Effector CD8-positive, alpha-beta T cell (primary cell): ENCODE measurements around the gene NCAPG.
"Not testable (repeated sequence)": the region's sequence is repeated elsewhere in the genome, so short reads cannot be mapped to it uniquely, and the experiment has no call there.

Experiments
- DNase-seq: peaks from one replicate; lab custom pipeline; 2025; lab: John Stamatoyannopoulos, UW

Gene NCAPG

DNA sequence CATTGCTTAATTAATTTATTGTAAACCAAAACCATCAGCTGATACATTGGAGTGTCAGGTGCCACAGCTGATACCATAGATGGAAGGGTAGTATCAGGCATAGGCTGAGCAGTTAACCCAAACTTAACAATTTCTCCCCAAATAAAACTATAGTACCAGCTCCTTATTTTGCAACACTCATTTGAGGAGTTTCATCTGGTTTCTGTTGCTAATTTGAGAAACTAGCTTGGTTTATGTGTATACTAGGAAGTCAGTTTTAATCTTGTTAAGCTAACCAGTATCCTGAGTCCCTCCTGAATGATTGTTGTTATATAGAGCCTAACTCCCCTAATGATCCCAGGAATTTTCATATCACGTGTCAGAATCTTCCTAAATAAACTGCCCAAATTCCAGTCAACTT lies 13.0 kb upstream of the NCAPG start:
- no peak for DNase-seq

DNA sequence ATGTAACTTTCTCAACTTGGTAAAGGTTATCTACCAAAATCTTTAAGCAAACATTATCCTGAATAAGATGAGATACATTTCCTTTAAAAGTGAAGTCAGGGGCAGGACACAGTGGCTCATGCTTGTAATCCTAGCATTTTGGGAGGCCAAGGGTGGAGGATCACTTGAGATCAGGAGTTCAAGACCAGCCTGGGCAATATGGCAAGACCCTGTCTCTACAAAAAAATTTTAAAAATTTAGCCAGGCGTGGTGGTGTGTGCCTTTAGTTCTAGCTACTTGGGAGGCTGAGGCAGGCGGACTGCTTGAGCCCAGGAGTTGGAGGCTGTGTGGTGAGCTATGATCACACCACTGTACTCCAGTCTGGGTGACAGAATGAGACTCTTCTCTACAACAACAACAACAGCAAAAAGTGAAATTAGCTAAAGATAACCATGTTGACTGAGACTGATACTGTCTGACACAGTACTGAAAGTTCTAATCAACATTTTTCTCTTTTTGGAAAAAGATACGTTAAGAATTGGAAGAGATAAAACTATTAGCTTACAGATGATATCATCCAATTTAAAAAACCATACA lies 5.1 kb upstream of the NCAPG start:
- no peak for DNase-seq

DNA sequence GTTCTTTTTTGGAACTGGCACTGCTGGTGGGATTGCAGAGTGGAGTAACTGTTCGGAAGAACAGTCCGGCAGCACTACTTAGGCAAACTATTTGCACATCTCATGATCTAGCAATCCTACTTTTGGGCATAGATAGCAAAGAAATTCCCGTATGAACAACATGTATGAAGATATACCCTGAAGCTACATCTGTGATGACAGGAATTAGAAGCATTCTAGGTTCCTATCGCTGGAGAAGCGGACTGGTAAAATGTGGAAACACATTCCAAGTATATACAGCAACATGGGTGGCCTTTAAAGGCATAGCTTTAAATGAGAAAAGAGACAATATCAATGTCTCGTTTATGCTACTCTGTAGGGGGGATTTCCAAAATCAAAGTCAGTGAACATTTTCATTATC lies 3.3 kb upstream of the NCAPG start:
- no peak for DNase-seq

DNA sequence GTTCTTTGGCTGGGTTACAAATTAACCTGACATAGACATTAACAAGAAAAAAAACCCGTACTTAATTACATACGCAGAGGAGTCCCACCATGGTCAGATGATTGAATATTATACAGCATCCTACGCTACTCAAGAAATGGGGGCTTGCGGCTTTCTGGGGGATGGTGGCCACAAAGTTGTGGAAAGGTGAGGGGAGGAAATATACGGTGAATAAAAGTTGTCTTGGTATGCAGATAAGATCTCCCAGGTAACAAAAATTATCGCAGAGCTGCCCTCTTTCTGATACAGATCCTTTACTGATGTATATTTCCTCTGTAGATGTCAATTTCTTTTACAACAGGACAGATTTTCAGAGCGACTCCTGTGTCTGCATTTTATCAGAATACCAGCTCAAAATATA lies 1.1 kb upstream of the NCAPG start:
- DNase-seq, result no peak

DNA sequence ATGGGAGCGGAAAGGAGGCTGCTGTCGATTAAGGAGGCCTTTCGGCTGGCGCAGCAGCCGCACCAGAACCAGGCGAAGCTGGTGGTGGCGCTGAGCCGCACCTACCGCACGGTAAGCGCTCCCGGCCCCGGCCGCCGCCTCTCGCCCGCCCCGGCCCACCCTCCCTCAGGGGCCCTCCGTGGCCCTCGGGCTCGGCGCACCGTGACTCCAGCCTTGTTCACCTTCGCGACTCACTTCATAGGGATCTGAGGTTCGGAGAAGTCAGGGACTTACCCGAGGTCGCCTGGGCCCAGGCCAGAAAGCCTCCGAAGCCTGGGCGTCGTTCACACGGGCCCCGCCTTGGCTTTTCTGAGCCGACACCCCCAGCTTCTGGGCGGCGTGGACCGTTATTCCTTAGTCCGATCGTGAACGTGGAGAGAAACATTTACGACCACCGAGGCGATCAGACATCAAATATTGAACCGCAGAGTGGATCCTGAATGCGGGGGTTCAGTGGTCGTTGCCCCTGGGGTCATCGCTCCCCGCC lies 362 bp downstream of the NCAPG start:
- DNase-seq, result no peak

DNA sequence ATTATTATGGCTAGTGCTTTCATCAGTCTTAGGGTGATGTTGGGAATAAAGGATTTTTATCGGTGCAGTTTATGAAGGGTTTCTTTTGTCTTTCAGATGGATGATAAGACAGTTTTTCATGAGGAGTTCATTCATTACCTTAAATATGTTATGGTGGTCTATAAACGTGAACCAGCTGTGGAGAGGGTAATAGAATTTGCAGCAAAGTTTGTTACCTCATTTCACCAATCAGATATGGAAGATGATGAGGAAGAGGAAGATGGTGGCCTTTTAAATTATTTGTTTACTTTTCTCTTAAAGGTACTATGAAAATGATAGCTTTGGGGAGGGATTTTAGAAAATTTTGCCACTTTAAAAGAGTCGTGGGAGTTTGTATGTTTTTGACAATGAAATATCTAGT lies 1.3 kb downstream of the NCAPG start:
- no peak for DNase-seq

DNA sequence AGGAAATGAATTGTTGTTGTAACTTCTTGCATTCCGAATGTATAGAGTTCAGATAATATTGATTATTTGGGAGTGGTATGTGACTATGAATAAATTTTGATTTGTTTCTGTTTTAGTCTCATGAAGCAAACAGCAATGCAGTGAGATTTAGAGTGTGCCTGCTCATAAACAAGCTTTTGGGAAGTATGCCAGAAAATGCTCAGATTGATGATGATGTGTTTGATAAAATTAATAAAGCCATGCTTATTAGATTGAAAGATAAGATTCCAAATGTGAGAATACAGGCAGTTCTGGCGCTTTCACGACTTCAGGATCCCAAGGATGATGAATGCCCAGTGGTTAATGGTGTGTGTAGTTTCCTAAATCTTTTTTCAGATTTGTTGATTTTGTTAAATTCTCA lies 2.0 kb downstream of the NCAPG start:
- DNase-seq, result no peak

DNA sequence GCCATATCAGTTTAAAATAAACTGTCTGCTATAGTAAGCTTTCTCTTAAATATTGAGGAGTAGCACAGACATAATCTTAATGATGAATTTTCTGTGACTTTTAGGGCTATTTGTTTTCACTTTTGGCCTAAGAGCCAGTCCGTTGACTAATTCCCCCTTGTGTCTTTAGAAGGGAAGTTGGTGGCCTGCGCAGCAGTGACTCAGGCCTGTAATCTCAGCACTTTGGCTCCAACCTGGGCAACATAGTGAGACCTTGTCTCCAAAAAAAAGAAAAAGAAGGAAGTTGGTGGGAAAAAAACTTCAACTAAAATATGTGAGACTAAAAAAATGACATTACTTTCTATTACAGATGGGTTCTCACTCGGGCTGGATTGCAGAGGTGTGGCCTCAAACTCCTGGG lies 3.4 kb downstream of the NCAPG start:
- no peak for DNase-seq

DNA sequence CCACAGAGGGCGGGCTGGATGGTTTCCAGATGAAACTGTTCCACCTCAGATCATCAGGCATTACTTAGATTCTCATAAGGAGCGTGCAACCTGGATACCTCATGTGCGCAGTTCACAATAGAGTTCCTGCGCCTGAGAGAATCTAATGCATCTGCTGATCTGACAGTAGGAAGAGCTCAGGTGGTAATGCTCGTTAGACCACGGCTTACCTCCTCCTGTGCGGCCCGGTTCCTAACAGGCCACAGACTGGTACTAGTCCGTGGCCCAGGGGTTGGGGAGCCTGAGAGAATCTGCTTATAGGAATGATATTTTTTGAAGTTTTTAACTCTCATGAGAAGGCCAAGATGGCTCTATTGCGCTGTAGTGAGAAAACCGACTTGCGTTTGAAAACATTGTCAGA lies 5.4 kb downstream of the NCAPG start:
- DNase-seq, result no peak

DNA sequence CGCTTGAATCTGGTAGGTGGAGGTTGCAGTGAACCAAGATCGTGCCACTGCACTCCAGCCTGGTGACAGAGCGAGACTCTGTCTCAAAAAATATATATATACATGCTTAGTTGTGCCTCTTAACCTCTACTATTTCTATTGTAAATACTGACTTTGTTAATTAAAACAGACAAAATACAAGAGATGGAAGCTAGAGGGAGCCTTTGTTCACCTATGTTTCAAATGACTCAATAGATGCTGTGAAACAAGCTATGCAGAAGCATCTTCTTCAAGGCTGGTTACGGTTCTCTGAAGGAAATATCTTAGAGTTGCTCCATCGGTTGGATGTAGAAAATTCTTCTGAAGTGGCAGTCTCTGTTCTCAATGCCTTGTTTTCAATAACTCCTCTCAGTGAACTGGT lies 6.2 kb downstream of the NCAPG start:
- DNase-seq, result no peak

DNA sequence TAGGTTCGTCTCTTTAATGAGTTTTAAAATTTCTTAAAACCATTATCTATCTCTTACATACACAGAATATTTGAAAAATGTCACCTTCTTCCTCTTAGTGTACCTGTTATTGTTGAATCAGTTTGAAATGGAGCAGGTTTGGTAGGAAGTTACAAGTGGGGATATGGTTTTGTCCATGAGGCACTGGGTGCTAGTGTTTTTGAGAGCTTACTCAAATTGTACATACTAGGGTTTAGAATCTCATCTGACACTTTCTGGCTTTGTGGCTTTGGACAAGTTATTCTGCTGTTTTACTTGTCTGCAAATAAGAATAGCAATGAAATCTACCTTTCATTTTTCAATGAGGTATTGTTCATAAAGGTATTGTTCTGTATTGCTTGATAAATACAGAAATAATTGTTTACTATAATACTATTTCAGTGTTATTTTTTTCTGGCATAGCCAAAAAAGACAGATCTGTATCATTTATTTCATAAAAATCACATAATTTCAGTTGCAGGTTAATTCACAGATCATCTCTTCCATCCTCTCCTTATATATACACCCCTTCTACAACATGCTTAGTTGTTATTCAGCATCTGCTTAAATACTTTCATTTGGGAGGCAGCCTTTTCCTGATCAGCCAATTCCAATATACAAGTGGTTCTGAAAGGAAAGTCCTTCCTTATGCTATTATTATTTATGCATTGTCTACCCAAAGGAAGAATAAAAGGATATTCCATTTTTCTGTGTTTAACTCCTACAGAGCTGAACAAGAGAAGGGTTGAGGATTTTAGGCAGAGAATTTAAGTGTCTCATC lies 13.3 kb downstream of the NCAPG start:
- DNase-seq, result no peak

DNA sequence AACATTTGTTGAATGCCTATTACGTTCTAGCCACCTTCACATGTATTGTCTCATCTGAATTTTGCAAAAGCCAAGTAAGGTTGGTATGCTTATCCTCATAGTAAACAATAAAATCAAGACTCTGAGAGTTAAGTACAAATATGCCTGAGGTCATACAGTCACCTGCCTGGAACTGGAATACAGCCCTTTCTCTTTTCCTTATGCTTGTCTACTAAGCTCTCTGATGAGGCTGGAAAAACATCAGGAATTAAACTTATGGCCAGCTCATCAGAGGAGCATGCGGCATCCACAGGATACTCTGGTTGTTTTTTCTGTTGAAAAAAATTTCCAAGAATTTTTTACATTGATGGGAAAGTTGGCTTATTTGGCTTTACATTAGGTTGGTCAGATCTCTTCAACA lies 35.5 kb downstream of the NCAPG start:
- DNase-seq, result no peak

DNA sequence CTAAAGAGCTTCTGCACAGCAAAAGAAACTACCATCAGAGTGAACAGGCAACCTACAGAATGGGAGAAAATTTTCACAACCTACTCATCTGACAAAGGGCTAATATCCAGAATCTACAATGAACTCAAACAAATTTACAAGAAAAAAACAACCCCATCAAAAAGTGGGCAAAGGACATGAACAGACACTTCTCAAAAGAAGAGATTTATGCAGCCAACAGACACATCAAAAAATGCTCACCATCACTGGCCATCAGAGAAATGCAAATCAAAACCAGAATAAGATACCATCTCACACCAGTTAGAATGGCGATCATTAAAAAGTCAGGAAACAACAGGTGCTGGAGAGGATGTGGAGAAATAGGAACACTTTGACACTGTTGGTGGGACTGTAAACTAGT lies 39.5 kb downstream of the NCAPG start:
- DNase-seq, result not testable (repeated sequence)

DNA sequence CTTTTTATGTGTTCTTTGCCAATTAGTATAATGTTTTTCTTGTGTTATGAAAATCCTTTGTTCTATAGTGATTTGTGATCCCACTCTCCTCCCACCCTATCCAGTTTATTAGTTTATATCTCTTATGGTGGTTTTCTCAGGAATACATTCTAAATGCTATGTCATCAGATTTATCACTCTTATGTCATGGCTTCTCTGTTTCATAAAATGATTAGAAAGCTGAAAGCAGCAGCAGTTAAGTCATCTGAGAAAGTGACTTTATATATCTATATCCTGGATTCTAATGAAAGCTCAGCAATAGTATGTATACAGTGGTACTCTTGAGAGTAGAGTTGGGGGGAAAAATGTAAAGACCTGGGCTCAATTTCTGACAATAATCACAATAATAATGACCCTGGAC lies 41.2 kb downstream of the NCAPG start:
- no peak for DNase-seq

DNA sequence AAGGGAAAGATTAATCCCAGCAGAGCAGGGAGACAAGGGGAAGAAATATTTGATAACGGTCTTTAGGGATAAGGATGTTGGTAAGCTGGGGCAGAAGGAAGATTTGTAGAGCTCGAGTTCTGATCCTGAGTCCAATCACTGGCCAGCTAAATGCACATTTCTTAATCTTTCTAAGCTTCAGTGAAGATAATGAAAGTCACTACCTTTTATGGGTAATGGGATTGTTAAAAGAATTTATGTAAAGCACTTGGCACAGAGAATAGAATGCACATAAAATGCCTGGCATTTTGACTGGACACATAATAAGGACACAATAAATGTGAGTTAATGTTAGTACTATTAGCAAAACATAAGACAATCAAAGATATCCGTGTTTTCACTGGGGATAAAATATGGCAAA lies 43.3 kb downstream of the NCAPG start:
- no peak for DNase-seq

DNA sequence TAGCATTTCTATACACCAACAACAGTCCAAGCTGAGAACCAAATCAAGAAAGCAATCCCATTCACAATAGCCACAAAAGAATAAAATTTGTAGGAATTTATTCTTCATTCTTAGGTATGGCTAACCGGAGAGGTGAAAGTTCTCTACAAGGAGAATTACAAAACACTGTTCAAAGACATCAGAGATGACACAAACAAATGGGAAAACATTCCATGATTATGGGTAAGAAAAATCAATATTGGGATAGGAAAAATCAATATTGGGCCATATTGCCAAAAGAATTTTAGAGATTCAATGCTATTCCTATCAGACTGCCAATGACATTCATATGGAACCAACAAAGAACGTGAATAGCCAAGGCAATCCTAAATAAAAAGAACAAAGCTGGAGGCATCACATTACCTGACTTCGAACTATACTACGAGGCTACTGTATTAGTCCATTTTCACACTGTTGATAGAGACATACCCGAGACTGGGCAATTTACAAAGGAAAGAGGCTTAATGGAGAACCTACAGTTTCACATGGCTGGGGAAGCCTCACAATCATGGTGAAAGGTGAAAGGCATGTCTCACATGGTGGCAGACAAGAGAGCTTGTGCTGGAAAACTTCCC lies 49.1 kb downstream of the NCAPG start:
- DNase-seq, result no peak

DNA sequence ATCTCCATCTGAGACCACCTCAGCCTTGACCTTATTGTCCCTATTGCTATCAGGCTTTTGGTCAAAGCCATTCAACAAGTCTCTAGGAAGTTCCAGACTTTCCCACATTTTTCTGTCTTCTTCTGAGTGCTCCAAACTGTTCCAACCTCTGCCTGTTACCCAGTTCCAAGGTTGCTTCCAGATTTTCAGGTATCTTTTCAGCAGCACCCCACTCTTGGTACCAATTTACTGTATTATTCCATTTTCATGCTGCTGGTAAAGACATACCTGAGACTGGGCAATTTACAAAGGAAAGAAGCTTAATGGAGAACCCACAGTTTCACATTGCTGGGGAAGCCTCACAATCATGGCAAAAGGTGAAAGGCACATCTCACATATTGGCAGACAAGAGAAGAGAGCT lies 51.1 kb downstream of the NCAPG start:
- not testable (repeated sequence) for DNase-seq

DNA sequence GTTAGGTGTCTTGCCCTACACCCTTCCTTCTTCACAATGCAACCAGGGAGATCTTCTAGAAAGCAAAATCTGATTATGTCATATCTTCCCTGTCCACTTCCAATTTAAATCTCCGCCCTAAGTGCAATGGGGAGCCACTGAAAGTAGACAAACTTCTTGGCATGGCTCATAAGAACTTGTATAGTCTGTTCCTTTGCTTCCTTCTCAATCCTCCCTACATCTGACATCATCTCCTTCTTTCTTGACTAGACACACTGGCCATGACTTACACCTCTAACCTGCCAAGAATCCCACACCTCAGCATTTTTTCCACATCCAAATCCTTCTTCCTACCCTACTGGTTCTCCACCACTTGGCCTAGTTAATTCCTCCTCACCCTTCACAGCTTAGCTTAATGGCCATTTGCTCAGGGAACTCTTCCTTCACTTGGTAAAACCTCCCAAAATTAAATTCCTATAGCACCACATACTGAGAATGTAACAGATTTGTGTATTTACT lies 55.1 kb downstream of the NCAPG start:
- DNase-seq, result no peak

DNA sequence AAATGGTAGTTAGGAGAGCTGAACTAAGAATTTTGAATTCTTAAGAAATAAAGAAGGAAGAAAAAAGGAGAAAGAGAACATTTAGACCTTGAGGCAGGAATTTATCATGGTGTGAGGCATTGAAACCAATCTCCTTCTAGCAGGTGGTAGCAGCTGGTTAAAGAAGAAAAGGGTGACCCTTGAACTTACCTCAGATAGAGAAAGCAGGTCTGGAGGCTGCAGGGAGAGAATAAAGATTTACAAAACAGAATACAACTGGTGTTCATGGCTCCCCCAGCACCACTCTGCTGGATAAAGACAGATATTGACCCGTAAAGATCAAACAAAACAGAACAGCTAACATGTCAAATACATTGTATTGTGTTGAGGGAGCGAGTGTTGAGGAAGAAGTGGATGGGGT lies 56.0 kb downstream of the NCAPG start:
- DNase-seq, result no peak

DNA sequence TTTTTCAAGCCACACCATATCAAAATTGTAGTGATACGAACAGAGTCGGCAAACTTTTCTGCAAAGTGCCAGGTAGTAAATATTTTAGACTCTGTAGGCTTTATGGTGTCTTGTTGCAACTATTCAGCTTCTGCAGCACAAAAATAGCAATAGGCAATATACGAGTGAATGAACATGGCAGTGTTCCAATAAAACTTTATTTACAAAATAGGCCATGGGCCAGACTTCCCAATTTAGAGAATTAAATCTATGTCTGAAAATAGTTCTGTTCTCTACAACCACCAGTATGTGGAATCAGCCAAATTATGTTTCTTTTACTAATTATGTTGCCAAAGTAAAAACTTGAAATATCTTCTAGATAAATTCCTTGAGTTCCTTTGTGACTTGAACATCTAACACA lies 56.5 kb downstream of the NCAPG start:
- DNase-seq, result no peak

DNA sequence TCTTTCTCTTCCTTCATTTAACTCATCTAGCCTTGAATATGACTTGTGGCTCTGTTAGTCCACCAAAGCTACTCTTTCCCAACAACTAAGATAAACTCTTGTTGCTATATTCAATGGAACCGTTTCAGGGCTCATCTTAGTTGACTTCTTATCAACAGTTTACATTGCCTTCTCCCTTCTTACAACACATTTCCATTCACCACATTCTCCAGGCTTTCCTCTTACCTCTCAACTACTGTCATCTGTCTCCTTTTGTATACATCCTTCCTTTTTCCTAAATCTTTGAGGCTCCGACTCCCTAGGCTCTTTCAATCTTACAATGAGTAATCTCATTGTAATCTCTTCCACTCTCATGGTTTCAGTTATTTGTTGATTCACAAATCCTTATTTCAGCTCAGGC lies 58.5 kb downstream of the NCAPG start:
- DNase-seq, result no peak

DNA sequence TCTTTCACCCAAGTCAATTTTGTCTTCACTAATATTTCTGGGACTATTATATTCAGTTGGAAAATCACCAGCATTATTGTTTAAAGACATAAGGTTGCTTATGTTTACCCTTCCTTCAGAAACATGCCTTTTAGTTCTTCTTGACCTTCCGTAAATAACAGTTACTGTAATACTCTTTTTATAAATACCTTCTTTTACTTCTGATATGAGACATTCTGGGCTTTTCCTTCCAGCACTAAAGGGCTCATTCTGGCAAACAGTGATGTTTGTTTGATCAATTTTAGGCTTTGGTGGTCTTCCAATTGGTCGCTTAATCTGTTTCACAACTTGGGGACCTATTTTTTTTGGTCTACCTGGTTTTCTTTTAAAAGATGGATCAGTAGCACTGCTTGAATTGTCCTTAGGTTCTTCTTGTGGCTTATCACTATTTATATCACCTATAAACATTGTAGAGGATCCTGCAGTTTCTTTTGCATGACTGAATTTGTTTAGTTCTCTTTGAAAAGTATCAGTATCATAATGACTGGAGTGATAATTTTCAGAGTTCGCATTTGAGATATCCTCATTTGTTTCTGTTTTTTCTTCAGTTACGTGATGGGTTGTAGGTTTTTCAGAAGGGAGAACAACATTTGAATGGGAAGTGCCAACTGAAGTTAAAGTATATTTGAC lies 64.8 kb downstream of the NCAPG start:
- DNase-seq, result no peak

DNA sequence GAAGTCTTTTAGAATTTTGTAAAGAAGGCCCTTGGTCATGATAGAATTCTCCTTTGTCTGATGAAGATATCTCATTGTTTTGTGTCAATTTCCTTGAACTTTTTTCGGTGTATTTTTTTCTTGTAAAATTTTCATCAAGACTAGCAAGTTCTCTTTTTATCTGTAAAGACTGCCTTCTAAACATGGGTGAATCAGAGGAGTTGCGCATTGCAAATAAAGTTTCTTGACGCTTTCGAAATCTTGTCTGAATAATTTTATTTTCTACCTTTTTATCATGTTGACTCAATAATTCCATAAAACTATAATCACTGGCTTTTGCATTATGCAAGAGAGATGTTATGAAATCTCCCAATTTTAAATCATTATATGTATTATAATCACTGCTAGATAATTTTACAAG lies 66.2 kb downstream of the NCAPG start:
- DNase-seq, result no peak
